Fibroblast of lung (primary cell): Measurements from ENCODE around the gene ZNF148.

Source experiments
- CTCF ChIP-seq, 2 donors: IDR thresholded peaks in 1 of 2; conservative IDR thresholded peaks in 1 of 2; 1 replicate in 1 of 2; 2 replicates in 1 of 2; pipeline ENCODE4 v1.5.1; 2011 to 2012; ENCODE audit warnings: low read length in 2 of 2, control low read depth in 1 of 2, inconsistent platforms in 1 of 2, low read depth in 1 of 2, mild to moderate bottlenecking in 1 of 2
- EZH2 ChIP-seq: IDR thresholded peaks from 2 replicates; pipeline ENCODE4 v1.5.1; 2012; ENCODE audit warnings: low read length, control low read depth, mild to moderate bottlenecking; ENCODE audit errors: missing control alignments

- no peak for TF ChIP-seq CTCF (conservative IDR thresholded peaks at IDR 0.05 in 1 of 2, IDR thresholded peaks at IDR 0.05 in 1 of 2; ENCODE audit: low read depth in 1 of 2, low read length in 2 of 2)
- no peak for TF ChIP-seq EZH2
Observed at GRCh38 chr3:125238759-125239158, 136.4 kb downstream of the ZNF148 start.
